ENCODE data around the gene PLCB1. TPM values are rescaled to one million over a fixed set of nuclear protein-coding genes. Genes with fewer than 3 reads are reported as not detected.
"Not testable (repeated sequence)": the region's sequence is repeated elsewhere in the genome, so short reads cannot be mapped to it uniquely, and the experiment has no call there.

The PLCB1 gene
- polyA plus RNA-seq, 3 donors = 2.5 to 12.7 (median 3.6) TPM

DNA sequence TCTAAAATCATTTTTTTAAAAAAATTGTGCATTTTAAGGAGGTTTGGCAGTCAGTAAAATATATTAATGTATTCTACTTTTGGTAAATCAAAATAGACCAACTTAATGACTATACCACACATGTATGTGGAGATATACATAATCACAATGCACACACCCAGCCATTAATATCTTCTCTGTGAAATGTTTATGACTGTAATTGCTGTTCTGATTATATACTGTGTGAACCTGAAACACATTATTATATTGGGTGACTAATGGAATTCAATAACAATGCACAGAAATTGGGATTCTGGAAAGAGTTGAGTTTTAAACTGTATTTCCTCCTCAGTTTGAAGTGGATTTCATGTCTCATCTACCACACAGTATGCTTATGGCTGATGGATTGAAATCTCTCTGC lies 233.6 kb downstream of the PLCB1 start:
- no peak overlapping the region for H3K27ac ChIP-seq (ENCODE audit: low read depth, low read length)

- 53 to 93% (median 74%) methylated on average over 5 of the region's 5 CpGs for WGBS, 3 donors
- H3K27ac ChIP-seq (ENCODE audit: low read depth, low read length) = no peak overlapping the region
Observed at GRCh38 chr20:8366303-8366923, 234.3 kb downstream of the PLCB1 start.

GRCh38 chr20:8367689-8368088 lies 235.6 kb downstream of the PLCB1 start:
- no peak overlapping the region for H3K27ac ChIP-seq (ENCODE audit: low read depth, low read length)
- 70 to 93% (median 80%) methylated on average over 7 of the region's 7 CpGs for WGBS, 3 donors

DNA sequence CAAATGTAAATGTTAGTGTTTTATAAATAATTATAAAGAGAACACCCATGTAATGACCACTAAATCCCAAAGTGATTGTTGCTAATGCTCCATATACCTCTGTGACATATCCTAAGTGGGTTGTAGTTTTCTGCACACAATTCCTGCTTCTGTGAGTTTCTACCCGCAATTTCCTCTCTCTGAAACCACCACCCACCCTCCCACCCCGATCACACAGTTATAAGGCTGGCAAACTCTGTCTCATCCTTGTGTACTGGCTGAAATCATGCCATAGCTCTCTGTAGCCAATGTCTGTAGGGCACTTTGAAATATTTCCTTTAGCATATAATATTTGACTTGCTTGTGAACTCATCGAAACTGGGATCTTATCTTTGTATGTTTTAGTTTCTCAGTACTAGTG lies 236.6 kb downstream of the PLCB1 start:
- no peak overlapping the region for H3K27ac ChIP-seq (ENCODE audit: low read depth, low read length)
- 54 to 60% (median 59%) methylated on average over 3 of the region's 3 CpGs for WGBS, 3 donors

- WGBS, 3 donors = 89 to 93% (median 93%) methylated on average over 2 of the region's 2 CpGs
- H3K27ac ChIP-seq (ENCODE audit: low read depth, low read length) = no peak overlapping the region
Observed at GRCh38 chr20:8369311-8369710, 237.2 kb downstream of the PLCB1 start.

- no peak overlapping the region for H3K27ac ChIP-seq (ENCODE audit: low read depth, low read length)
- 91 to 92% (median 92%) methylated on average over 5 of the region's 5 CpGs for WGBS, 3 donors
Observed at GRCh38 chr20:8370774-8371173, 238.7 kb downstream of the PLCB1 start.

DNA sequence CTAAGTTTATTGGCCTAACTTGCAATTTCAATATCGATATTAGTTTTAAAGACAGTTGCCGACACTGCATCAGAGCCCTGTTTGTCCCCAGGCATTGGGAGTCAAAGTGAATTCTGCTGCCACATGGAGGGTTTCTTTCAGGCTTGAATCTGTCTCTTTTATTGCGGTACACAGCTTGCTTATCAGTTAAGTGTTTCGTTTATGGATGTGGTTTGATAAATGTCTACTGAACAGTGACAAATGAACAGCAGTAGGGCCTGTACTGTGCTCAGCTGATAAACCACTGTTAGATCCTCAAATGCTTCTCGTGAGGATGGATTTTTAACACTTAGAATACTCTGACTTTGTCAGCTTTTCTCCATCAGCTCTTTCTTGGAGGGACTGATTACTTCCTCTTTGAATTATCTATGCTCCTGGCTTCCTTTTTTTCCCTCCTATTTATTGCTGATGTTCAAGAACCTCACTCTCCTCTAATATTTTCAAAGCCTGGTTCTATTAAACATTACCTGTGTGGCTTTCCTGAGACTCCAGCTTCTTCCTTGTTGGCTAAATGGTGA lies 240.8 kb downstream of the PLCB1 start:
- H3K27ac ChIP-seq (ENCODE audit: low read depth, low read length) = no peak overlapping the region
- 48 to 64% (median 62%) methylated on average over 5 of the region's 5 CpGs for WGBS, 3 donors

GRCh38 chr20:8373579-8373978 lies 241.5 kb downstream of the PLCB1 start:
- WGBS, 3 donors = 99 to 100% (median 100%) methylated on average over 1 of the region's 1 CpG
- H3K27ac ChIP-seq (ENCODE audit: low read depth, low read length) = no peak overlapping the region

GRCh38 chr20:8375898-8376297 lies 243.8 kb downstream of the PLCB1 start:
- WGBS, 3 donors = 70 to 87% (median 76%) methylated on average over 2 of the region's 2 CpGs
- H3K27ac ChIP-seq (ENCODE audit: low read depth, low read length) = no peak overlapping the region

DNA sequence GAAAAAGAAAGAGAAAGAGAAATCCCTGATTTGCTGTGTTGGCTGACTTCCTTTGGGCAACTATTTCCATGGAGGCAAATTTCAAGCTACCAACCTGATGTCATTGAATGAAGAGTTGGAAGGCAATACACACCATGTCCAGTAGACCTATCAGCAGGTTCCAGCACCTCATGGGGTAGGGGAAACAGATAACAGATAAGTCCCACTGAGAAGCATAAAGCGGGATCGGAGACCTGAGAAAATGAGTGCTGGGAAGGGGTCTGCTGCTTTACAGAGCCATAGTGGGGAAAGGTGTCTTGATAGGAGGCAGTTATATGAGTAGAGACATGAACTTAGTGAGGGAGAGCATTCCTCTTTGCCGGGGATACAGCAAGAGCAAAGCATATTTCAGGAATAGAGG lies 244.9 kb downstream of the PLCB1 start:
- no peak overlapping the region for H3K27ac ChIP-seq (ENCODE audit: low read depth, low read length)
- WGBS, 3 donors = 92 to 99% (median 96%) methylated on average over 3 of the region's 3 CpGs

DNA sequence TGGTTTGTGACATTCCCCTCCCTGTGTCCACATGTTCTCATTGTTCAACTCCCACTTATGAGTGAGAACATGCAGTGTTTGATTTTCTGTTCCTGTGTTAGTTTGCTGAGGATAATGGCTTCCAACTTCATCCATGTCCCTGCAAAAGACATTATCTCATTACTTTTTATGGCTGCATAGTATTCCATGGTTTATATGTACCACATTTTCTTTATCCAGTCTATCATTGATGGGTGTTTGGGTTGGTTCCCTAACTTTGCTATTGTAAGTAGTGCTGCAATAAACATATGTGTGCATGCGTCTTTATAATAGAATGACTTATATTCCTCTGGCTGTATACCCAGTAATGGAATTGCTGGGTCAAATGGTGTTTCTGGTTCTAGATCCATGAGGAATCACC lies 247.1 kb downstream of the PLCB1 start:
- 98 to 100% (median 100%) methylated on average over 1 of the region's 1 CpG for WGBS, 3 donors
- H3K27ac ChIP-seq (ENCODE audit: low read depth, low read length) = not testable (repeated sequence)

GRCh38 chr20:8385247-8385646 lies 253.2 kb downstream of the PLCB1 start:
- H3K27ac ChIP-seq (ENCODE audit: low read depth, low read length) = no peak overlapping the region
- 32 to 66% (median 65%) methylated on average over 3 of the region's 3 CpGs for WGBS, 3 donors

GRCh38 chr20:8386991-8387390 lies 254.9 kb downstream of the PLCB1 start:
- no peak overlapping the region for H3K27ac ChIP-seq (ENCODE audit: low read depth, low read length)
- 39 to 67% (median 64%) methylated on average over 3 of the region's 3 CpGs for WGBS, 3 donors

DNA sequence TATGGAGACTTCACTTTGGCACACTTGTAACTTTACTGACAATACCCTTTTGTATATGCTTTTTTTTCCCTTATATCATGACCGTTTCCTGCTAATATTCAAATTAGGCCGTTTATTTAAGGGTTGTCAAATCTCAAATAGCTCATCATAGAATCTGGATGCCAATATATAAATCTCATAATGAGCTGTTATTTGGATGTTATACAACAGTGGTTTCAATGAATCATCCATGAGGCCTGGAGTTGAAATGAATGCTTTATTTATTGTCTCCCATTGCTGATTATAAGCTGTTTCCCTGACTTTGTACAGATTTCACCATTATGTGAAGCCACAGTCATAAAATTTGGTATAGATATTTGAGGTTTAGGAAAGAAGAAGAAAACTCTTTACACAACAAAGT lies 256.1 kb downstream of the PLCB1 start:
- H3K27ac ChIP-seq (ENCODE audit: low read depth, low read length) = no peak overlapping the region

GRCh38 chr20:8388707-8389106 lies 256.6 kb downstream of the PLCB1 start:
- WGBS, 3 donors = 86 to 96% (median 95%) methylated on average over 1 of the region's 1 CpG
- no peak overlapping the region for H3K27ac ChIP-seq (ENCODE audit: low read depth, low read length)

More for the DNA sequence above, 256.1 kb downstream of the PLCB1 start:
- WGBS, 3 donors = 51 to 53% (median 51%) methylated on average over 2 of the region's 2 CpGs

GRCh38 chr20:8389381-8390036 lies 257.4 kb downstream of the PLCB1 start:
- no peak overlapping the region for H3K27ac ChIP-seq (ENCODE audit: low read depth, low read length)

GRCh38 chr20:8390037-8390433 lies 258.0 kb downstream of the PLCB1 start:
- 57 to 72% (median 70%) methylated on average over 5 of the region's 5 CpGs for WGBS, 3 donors
- no peak overlapping the region for H3K27ac ChIP-seq (ENCODE audit: low read depth, low read length)

More at GRCh38 chr20:8389381-8390036, 257.4 kb downstream of the PLCB1 start:
- 27 to 35% (median 34%) methylated on average over 7 of the region's 7 CpGs for WGBS, 3 donors

- no peak overlapping the region for H3K27ac ChIP-seq (ENCODE audit: low read depth, low read length)
Observed at GRCh38 chr20:8390500-8390899, 258.4 kb downstream of the PLCB1 start.

DNA sequence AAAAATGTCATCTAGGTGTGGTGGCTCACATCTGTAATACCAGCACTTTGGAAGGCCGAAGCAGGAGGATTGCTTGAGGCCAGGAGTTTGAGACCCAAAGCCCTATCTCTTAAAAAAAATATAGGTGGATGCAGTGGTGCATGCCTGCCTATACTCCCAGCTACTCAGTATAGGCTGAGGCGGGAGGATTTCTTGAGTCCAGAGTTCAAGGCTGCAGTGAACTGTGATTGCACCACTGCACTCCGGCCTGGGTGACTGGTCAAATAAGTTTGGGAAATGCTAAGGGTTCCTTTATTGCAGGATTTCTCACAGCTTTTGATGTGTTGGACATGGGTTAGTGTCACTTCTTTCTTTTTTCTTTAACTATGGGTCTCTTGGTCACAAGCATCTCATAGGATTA lies 261.3 kb downstream of the PLCB1 start:
- no peak overlapping the region for H3K27ac ChIP-seq (ENCODE audit: low read depth, low read length)
- 52 to 81% (median 70%) methylated on average over 3 of the region's 3 CpGs for WGBS, 3 donors
